Glomerular visceral epithelial cell (primary cell): ENCODE measurements around the gene LHX5.

ENCODE experiments used
- DNase-seq: peaks from one replicate; pipeline ENCODE4 v3.0.0-alpha.2; 2016; ENCODE audit errors: extremely low spot score

LHX5 gene

GRCh38 chr12:113477842-113478215, 6.2 kb upstream of the LHX5 start:
- no peak for DNase-seq

GRCh38 chr12:113477171-113477841, 5.6 kb upstream of the LHX5 start:
- no peak for DNase-seq

- DNase-seq = no peak
Observed at GRCh38 chr12:113476176-113476986, 4.7 kb upstream of the LHX5 start.

- DNase-seq = no peak
Observed at GRCh38 chr12:113475451-113476175, 3.9 kb upstream of the LHX5 start.

GRCh38 chr12:113474635-113475436, 3.2 kb upstream of the LHX5 start:
- DNase-seq = no peak

- no peak for DNase-seq
Observed at GRCh38 chr12:113473942-113474341, 2.3 kb upstream of the LHX5 start.

- DNase-seq = no peak
Observed at GRCh38 chr12:113473400-113473799, 1.7 kb upstream of the LHX5 start.

GRCh38 chr12:113472191-113473121, 785 bp upstream of the LHX5 start:
- DNase-seq = no peak

- no peak for DNase-seq
Observed at GRCh38 chr12:113470871-113471618, 626 bp downstream of the LHX5 start.

- no peak for DNase-seq
Observed at GRCh38 chr12:113469949-113470743, 1.5 kb downstream of the LHX5 start.

- no peak for DNase-seq
Observed at GRCh38 chr12:113469224-113469948, 2.3 kb downstream of the LHX5 start.

- no peak for DNase-seq
Observed at GRCh38 chr12:113468365-113469223, 3.1 kb downstream of the LHX5 start.

GRCh38 chr12:113467502-113468364, 3.9 kb downstream of the LHX5 start:
- no peak for DNase-seq

GRCh38 chr12:113467142-113467501, 4.5 kb downstream of the LHX5 start:
- no peak for DNase-seq

- no peak for DNase-seq
Observed at GRCh38 chr12:113466454-113467141, 5.1 kb downstream of the LHX5 start.
